ENCODE measurements around the gene FOSL2.

Gene FOSL2

DNA sequence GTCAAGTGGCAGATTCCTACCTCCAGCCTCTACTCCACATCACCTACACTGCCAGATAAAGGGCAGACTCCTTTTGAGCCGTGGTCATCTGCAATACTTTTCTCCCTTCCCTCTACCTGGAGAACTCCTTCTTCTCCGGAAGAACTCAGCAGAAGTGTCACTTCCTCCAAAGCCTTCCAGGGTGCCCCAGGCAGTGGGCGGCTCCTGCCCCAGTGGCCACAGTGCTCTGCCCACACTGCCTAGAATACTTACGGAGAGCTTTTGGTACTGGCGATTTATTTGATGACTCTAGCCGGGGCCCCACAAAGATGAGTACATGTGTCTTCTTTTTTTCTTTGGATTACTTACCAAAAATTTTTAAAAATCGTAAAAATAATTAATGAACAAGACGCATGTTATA lies 39.7 kb downstream of the FOSL2 start:
- no peak for DNase-seq (ENCODE audit: low spot score)

DNA sequence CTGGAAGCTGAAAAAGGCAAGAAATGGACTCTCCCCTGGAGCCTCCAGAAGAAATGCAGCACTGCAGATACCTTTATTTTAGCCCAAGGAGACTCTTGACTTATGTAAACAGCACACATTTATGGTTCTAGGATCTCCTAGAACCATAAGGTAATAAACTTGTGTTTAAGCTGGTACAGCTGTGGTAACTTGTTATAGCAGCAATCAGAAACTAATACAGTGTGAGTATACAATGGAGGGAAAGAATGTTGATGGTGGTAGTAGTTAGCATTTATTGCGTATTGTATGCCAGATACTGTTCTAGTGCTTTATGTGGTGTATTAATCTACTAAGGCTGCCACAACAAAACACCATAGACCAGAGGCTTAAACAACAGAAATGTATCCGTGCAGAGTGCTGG lies 40.6 kb downstream of the FOSL2 start:
- no peak for DNase-seq (ENCODE audit: low spot score)

DNA sequence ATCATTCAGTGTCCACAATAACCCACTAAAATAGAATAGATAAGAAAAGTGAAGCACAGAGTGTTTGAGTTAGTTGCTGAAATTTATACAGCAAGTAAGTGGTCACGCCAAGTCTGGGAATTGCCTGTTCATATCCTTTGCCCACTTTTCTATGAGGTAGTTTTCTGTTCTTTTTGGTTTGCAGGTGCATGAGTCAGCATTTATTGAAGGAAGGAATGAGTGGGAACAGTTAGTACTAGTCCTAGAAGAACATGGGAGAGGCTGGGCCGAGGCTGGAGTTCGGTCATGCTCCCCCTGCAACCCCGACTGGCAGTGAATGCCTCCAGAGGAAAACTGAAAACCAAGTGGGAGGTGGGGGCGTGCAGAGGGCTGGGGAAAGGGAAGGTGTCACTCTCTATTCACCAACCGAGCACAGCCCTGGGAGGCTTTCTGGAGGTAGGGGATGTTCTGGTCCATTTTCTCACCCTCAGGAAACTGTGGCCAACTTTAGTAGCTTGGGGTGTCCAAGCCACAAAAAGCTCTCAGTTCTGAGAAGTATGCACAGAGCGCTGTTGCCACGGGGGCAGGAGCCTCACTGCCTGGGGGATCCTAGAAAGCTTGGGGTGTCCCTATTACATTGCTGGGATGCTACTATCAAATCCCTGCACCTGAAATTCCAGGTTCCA lies 41.4 kb downstream of the FOSL2 start:
- no peak for DNase-seq (ENCODE audit: low spot score)

DNA sequence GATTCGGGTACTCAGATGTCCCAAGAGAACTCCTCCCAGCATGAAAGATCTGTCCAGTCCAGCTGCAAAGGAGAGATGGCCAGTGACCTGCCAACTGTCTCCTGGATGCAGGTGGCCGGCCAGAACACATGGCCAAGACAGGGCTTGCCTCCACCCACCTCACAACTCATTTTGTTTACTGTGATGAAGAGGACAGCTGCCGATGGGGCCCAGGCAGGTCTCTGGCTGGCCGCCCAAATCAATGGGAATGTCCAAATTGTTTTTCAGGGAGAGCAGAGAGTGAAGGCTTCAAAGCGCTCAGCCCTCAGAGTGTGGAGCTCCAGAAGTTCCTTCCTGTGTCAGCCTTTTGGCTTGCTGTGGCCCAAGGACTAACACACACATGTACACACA lies 41.9 kb downstream of the FOSL2 start:
- no peak for DNase-seq (ENCODE audit: low spot score)

DNA sequence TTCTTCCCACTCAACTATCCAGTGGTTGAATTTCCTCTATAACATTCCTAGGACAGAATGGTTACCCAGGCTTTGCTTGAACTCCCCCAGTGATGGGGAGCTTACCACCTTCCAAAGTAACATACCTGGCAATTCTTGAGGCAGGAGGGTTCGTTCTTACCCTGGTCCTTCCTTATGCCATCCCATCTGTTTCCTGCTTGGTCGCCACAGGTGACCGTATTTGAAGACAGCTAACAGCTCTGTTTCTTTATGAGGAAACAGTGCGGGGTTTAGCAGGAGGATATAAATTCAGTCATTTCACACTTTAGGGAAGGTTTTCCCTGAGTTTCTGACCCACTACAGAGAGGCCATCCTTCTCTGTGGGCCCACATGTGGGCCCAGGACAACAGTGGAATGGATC lies 42.6 kb downstream of the FOSL2 start:
- DNase-seq (ENCODE audit: low spot score) = no peak

DNA sequence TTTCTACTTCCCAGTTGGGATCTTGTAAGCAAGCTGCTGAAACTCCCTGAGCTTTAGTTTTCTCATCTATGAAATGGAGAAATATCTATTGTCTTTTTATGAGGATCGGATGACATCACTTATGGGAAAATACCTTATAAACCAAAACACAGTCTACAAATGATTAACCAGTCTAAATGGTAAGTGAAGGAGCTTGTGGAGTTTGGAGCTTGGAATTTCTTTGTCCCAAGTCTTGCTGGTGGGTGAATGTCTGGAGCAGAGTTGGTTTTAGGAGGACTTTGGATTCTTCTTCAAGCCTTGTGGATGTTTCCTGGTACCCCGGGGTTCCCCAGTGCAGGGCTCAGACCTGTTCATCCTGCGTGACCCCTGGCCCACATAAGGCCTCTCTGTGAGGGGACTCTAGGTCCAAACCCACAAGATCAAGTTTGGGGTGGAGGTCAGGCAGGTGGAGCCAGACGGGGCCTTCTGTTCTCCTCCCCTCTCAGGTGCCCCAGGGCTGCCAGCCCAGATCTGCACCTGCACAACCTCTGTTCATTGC lies 43.2 kb downstream of the FOSL2 start:
- DNase-seq (ENCODE audit: low spot score) = peak; percentile 90

DNA sequence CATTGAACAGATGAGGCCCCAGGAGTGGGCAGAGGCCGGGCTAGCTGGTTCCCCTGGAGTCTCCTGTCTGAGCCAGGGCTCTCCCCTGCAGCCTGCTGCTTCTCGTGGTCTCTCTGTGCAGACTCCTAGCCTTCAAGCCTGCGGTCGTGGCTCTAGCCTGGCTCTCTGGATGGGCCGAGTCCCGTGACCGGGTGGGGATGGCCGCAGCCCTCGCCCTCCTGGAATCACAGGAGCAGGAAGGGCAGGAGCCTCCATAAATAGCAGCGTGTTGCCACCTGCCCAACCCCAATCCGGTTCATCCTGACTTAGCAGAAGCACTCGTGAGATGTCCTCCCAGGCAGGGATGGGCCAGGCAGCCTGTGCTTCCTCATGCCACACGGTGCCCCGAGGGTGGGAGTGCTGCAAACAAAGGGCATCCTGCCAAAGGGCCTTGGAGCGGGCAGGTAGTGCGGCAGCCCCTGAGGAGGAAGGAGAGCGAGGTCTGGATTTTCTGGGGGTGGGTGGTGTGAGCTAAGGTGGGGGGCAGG lies 43.9 kb downstream of the FOSL2 start:
- DNase-seq (ENCODE audit: low spot score) = peak; percentile 86

DNA sequence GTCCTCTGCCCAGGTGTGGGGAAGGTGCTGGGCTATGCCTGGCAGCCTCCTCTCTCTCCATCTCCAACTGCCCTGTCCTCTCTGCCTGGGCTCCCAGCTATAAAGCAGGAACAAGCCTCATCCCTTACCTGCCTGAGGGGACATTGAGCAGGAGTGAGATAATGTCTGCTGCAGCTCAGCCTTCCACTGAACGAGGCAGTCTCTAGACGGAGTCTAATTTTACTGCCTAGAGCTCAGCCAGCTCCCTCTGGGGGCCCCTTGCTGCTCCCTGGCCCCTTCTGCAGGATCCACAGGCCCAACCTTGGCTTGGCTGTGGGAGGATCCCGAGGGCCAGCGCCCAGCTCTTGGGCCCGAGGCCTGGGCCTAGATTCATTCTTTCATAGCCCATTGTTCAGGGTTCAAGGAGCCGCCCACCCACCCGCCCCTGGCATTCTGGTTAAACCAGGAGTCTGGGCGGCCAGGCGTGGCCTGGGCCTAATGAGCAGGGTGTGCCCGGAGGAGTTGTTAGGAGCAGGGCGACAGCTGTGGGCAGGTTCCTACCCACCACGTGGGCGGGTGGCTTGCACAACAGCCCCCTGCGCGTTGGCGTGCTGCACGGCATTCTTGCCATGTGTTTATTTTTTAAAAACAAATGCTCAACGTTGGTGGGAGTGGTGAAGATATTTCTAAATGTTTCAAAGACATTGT lies 44.6 kb downstream of the FOSL2 start:
- DNase-seq (ENCODE audit: low spot score) = peak; percentile 52

DNA sequence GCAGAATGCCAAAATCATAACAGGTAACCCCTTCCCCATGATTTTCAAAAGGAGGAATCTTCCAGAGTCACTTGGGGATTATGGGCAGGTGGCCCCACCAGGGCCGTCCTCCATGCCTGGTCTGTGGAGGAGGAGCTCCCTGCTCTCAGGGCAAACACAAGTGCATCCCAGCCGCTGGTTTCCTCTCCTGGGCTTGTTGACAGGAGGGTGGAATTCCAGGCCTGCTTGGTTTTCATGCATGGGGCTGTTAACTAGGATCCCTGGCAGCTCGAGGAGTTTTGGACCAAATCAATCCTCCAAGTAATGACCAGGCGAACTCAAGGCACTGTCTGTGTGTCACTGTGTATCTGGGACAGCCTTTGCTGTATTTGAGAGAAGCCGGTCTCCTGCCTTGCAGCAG lies 45.3 kb downstream of the FOSL2 start:
- no peak for DNase-seq (ENCODE audit: low spot score)

DNA sequence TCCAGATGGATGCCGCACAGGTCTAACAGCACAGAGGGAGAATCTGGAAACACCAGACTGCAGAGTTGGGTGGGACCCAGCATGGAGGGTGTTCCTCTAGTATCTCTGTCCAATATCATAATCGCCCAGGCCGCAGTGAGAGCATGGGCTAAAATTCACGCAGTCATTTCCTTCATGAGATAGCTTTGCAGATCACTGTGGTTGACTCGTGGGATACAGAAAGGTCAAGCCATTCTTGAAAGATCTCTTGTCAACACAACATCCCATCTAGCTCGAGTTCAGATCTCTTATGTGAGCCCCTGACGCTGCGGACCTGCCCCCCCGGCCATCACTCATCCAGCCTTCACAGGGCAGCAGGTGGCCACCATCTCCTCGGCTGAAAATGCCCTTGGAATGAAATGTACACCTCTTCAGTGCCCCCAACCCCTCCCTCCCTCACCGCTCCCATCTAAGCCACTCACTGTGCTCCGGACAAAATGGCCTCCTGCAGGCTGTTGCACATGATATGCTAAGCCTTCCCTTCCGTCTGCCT lies 45.9 kb downstream of the FOSL2 start:
- no peak for DNase-seq (ENCODE audit: low spot score)

DNA sequence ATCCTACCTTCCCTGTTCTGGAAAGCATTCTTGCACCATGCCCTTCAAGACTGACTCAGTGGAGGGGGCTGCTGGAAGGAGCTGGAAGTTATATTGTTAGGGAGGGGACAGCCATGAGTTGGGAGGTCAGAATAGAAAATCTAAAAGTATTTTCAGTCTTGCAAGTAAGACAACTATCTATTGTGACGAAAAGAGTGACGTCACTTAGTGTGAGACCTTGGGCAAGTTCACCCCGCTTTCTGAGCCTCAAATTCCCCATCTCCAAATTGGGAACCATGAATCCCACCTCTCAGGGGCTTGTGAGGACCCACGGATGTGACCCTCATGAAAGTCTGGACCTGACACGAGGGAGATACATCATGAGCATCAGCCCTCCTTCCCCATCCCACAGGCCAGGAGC lies 46.5 kb downstream of the FOSL2 start:
- DNase-seq (ENCODE audit: low spot score) = no peak

DNA sequence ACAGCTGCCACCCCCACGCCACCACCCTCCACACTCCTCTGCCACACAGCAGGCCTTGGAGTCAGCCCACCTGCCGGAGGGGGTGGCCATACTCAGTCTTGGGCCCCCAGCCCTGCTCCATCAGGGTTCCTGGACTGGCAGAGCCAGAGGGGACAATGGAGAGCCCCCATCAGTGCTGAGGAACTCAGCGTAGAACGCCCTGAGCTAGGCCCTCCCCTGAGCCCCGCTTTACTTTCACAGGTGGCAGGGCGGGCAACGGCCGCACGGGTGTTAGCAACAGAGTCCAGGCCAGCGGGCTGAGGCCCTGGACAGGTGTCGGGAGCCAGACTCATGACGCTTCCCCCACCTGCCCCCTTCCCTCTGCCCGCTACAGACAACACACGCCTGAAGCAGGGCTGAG lies 47.1 kb downstream of the FOSL2 start:
- DNase-seq (ENCODE audit: low spot score) = no peak

DNA sequence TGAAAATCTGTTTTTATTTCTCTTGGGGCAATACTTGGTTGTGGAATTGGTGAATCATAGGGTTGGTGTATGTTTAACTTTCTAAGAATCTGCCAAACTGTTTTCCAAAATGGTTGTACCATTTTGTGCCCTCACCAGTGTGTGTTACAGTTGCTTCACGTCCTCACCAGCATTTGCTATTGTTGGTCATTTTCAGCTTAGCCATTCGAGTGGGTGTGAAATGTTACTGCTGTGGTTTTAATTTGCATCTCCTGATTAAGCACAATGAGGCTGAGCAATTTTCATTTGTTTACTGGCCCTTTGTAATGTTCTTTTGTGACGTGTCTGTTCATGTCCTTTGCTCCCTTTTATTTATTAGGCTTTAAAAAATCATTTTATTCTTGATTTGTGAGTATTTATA lies 49.7 kb downstream of the FOSL2 start:
- DNase-seq (ENCODE audit: low spot score) = peak; percentile 22

DNA sequence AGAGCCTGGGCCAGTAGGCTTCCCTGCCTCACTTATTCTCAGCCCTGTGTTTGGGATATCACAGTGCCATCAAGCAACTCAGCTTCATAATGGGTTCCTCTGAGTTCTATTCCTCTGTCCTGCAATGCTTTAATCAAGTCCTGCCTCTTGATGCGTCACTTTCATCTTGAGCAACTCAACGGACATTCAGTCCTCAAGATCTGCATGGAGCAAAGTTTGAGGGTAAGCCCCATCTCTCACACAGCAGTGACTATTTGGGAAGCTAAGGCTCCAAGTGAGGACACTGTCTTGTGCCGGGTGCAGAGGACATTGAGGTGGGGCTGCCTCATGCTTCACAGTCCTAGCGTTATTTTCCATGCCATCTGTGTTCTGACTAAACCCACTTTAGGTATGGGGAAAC lies 52.3 kb downstream of the FOSL2 start:
- DNase-seq (ENCODE audit: low spot score) = no peak

DNA sequence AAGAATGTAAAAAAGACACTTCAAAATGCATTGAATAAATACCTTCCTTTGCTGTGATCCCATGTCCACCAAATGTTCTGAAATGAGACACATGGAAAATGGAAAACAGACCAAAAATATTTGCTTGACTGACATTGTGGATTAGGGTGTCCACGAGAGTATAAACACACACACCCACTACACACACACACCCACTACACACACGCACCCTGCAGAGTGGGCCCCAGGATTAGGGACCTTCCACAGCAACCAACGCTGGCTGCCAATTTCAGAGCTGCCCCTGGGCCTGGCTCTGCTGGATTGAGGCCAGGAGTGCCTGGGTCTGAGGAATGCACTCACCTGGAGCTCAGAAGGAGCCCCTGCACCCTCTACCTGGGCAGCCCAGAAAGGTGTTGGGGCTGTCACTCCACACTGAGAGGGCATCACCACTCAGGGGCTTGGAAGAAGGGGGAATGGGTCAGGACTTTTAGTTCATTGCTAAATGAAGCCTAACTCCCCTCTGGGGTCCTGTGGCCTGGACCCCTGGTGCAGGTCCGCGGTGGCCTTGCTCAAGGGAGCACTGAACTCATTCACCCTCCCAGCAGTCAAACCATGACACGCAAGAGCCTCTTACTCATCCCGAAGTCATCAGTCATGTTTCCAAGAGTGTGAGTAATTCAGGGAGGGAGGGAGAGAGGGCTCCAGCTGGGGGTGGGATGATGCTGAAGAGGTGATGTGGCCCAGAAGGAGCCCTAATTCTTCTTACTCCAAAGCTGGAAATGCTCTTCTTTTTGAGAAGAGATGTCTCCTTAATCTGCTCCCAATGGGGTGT lies 53.0 kb downstream of the FOSL2 start:
- peak; percentile 95 for DNase-seq (ENCODE audit: low spot score)

DNA sequence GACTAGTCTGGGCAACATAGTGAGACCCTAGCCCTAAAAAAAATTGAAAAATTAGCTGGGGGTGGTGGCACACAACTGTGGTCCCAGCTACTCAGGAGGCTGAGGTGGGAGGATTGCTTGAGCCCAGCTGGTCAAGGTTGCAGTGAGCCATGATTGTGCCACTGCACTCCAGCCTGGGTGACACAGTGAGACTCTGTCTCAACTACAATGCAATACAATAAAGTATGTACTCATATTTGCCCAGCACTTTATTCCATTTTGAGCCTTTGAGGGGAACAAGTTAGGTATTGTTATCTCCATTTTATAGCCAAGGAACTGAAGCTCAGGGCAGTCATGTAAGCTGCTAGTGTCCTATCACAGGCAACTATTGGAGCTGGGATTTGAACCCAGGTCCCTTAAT lies 53.9 kb downstream of the FOSL2 start:
- DNase-seq (ENCODE audit: low spot score) = no peak

DNA sequence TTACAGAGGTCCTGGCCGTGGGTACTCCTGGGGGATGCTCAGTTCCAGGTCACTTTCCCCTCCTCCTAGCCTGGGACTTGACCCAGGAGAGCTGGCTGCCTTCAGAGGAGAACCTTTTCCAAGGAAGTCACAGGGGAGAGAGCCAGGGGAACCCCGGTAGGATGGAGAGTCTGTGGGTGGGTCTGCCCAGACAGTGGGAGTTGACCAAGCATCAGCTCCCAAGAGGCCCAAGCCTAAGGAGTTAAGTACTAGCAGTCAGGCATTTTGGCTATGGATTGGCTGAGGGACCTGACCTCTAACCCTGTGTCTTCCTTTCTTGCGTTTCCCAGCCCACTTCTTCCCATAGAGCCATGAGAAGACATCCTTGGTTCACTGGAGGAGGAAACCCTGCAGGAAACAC lies 54.4 kb downstream of the FOSL2 start:
- DNase-seq (ENCODE audit: low spot score) = no peak

DNA sequence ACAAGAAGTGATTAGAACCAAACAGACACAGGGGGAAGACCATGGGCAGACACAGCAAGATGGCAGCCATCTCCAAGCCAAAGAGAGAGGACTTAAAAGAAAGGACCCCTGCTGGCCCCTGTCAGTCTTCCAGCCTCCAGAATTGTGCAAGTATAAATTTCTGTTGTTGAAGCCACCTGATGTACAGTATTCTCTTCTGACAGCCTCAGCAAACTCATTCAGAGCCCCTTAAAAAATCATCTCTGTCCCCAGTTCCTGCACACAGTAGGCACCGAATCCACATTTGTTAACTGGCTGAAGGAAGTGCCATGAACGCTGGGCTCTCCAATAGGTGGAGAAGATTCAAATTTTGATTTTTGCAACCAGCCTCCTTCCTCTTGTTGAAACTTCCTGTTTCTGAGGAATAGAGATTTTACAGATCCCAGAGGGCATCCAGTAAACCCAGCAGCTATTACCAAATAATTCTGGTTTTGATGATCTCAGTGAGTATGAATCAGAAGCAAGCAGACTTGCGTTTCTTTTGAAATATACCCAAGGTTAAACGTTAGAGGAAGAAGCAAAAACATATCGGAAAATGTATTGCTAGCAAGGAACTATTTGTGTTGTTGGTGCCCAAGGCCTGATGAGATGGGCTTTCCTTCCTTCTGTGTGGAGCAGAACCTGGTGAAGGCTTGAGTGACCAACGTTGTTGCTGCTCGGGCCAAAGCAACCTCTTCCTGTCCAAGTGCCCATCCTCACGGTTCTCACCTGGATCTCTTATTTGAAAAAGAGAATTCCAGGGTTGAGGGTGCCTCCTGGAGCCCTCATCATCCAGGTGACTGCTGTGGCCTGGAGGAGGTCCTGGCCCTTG lies 55.5 kb downstream of the FOSL2 start:
- peak; percentile 58 for DNase-seq (ENCODE audit: low spot score)

DNA sequence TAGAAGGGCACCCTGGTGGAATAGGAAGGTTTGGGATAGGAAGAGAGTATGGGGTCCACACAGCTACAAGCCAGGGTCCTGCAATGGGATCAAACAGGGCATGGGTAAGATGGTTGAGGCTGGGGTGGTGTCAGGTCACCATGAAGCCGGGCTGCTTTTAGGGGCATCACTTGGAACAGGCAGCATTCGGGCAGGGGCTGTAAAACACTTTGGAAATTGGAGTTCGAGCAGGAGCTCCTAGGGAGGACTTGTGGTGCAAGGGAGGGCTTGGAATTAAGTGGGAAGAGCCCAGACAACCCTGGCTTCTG lies 56.1 kb downstream of the FOSL2 start:
- no peak for DNase-seq (ENCODE audit: low spot score)

DNA sequence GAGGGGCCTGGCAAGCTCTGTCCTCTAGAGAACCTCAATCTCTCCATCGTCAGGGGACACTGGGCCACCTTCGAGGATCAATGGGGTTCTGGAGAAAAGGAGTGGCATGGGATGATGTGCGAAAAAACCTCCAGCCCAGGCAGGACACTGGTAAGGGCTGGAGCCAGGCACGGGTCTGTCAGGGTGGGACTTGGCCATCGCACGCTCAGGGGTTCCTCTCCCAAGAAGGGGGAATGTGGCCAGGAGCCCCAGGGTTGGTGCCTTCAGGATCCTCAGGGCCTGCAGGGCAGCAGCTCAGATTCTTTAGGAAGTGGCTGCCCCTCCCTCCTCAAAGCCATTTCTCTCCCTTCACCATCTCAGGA lies 56.4 kb downstream of the FOSL2 start:
- DNase-seq (ENCODE audit: low spot score) = no peak

DNA sequence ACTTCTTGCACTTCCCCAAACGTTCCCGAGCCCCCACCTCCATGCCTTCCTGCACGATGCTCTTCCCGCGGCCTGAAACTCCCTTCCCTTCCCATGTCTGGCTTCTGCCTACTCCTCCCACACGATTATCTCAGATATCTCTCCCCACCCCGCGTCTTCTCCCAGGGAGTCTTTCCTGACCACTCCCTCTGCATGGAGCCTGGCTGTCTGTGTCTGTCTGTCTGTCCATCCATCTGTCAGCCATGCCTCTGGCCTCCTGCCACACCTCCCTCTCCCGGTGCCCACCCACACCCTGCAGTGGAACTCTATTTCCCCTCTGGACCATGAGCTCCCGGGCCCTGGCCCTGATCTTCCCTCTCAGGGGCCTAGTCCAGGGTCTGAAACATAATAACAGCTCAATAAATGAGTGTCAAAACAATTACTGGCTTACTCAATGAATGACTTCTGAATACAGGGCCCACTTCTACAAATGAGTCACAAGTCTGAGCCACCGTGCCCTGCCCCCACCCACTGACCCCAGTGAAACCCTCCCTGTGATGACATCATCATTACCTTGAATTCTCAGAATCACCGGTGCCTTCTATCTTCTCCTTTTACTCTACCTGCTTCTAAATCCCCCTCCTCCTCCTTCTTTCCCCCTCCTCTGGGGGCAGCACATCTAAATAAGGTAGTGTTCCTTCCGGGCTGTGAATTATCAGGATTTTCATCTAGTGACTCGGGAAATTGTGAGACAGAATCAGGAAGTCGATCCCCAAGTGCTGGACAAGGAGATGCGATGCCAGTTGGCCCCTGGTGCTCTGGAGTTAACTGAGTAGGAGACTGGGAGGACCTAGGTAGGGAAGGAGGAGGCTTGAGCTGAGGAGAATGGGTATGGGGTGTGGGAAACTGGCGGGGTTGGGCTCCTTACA lies 57.1 kb downstream of the FOSL2 start:
- peak; percentile 89 for DNase-seq (ENCODE audit: low spot score)
